ENCODE data around the gene LGR6. TPM values are rescaled to one million over a fixed set of nuclear protein-coding genes. Genes with fewer than 3 reads are reported as not detected.

The LGR6 gene
- total RNA-seq, 3 donors from 2014 or later = 2.6 to 11.3 TPM; not detected in 1

DNA sequence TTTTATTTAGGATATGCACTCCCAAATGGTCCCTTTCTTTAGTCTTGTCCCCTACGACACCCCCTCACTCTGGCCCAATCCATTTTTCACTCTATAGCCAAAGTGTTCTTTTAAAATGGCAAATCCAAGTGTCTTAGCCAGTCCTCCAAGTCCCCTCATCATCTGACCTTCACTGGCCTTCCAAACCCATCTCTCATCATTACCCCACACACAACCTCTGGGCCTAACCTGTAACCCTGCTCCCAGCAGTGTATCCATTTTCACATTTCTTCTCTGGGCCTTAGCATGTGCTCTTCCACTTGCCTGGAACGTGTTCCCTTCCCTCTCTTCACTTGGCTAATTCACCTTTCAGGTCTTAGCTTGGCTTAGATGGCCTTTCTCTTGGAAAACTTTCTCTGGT, 42.6 kb upstream of the LGR6 start:
- TF ChIP-seq, protein P1, sequence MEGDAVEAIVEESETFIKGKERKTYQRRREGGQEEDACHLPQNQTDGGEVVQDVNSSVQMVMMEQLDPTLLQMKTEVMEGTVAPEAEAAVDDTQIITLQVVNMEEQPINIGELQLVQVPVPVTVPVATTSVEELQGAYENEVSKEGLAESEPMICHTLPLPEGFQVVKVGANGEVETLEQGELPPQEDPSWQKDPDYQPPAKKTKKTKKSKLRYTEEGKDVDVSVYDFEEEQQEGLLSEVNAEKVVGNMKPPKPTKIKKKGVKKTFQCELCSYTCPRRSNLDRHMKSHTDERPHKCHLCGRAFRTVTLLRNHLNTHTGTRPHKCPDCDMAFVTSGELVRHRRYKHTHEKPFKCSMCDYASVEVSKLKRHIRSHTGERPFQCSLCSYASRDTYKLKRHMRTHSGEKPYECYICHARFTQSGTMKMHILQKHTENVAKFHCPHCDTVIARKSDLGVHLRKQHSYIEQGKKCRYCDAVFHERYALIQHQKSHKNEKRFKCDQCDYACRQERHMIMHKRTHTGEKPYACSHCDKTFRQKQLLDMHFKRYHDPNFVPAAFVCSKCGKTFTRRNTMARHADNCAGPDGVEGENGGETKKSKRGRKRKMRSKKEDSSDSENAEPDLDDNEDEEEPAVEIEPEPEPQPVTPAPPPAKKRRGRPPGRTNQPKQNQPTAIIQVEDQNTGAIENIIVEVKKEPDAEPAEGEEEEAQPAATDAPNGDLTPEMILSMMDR (IDR thresholded peaks at IDR 0.05) = no peak
- Histone ChIP-seq H3K4me3 (no peak overlapping the region), H3K9me3 (no peaks in the 10 kb centered on the region), H3K27me3 (no peaks in the 10 kb centered on the region), H3K27ac (no peak overlapping the region), H3K36me3 (no peaks in the 10 kb centered on the region), H3K4me1 (no peaks in the 10 kb centered on the region)
- intact Hi-C loops (cut with DNase I; ENCODE audit: low total_unique reads) = no loop called here
- DNase-seq (ENCODE audit: low spot score in 2 of 2) = no peak

DNA sequence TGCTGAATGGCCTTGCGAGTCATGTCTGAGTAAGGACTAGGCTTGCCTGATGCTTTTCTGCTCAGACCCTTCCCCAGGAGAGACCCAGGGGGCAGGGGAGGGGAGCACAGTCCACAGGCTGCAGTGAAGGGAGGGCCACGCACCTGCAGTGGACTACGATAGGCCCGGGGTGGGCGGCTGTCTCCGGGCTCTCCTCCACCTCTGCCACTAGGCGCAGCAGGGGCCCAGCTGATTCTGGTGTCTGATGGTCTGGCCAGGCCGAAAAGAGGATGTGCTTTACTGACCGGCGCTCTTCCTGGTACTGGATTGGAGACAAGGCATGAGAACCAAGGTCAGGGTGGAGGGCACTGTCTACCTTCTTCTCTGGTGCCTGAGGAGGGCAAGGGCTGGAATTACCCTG, 41.2 kb upstream of the LGR6 start:
- intact Hi-C loops (cut with DNase I; ENCODE audit: low total_unique reads) = no loop called here
- Histone ChIP-seq H3K27me3 (no peaks in the 10 kb centered on the region), H3K4me1 (no peaks in the 10 kb centered on the region), H3K36me3 (no peaks in the 10 kb centered on the region), H3K9me3 (no peaks in the 10 kb centered on the region), H3K4me3 (no peak overlapping the region), H3K27ac (no peak overlapping the region)
- no peak for TF ChIP-seq POLR2AphosphoS5 (IDR thresholded peaks at IDR 0.05)
- TF ChIP-seq, protein P1 (IDR thresholded peaks at IDR 0.05) = no peak
- no peak for TF ChIP-seq POLR2A (IDR thresholded peaks at IDR 0.05)
- DNase-seq (ENCODE audit: low spot score in 2 of 2) = no peak

DNA sequence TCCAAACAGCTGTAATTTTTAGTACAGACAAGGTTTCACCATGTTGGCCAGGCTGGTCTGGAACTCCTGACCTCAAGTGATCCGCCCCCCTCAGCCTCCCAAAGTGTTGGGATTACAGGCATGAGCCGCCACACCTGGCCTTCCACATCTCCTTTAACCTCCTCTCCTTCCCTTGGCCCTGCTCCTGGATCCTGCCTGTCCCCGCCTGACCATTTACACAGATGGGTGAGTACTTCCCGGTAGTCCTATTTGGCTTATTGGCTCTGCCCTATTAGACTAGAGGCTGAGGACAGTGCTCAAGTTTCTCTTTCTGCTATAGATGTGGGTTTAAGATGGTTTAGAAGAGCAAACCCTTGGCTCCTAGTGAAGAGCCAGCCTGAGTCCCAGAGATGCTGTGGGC, 40.3 kb upstream of the LGR6 start:
- intact Hi-C loops (cut with DNase I; ENCODE audit: low total_unique reads) = no loop called here
- H3K27me3 ChIP-seq = no peaks in the 10 kb centered on the region
- no peaks in the 10 kb centered on the region for H3K4me1 ChIP-seq
- DNase-seq (ENCODE audit: low spot score in 2 of 2) = no peak
- no peaks in the 10 kb centered on the region for H3K36me3 ChIP-seq
- H3K27ac ChIP-seq = no peak overlapping the region
- H3K4me3 ChIP-seq = no peak overlapping the region
- TF ChIP-seq POLR2AphosphoS5 (IDR thresholded peaks at IDR 0.05) (no peak), POLR2A (IDR thresholded peaks at IDR 0.05) (no peak)
- TF ChIP-seq, protein P1 (IDR thresholded peaks at IDR 0.05) = no peak
- no peaks in the 10 kb centered on the region for H3K9me3 ChIP-seq

DNA sequence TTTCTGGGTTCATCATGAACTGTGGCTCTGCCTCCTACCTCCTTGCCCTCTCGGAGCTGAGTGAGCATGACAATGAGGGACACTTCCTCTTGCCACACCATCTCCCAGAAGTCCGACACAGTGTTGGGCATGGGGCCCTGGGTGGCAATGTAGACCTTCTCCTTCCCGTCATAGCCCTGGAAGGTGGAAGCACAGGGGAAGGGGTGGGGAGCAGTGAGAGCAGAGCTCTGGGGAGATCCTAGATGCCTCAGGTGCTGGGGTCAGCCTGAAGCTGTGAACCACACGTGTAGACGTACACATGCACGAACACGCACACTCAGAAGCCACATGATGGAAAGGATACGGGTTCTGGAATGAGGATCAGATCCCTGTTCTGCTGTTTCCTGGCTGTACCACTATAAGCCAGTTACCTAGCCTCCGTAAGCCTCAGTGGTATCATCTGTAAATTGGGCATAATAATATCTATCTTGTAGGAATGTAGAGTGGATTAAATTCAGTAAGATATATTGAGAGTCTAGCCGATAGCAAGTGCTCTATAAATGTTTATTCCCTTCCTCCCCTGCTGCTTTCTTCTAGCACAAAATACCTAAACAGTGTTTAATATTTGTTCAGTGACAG, 39.3 kb upstream of the LGR6 start:
- no peaks in the 10 kb centered on the region for H3K9me3 ChIP-seq
- intact Hi-C loops (cut with DNase I; ENCODE audit: low total_unique reads) = no loop called here

DNA sequence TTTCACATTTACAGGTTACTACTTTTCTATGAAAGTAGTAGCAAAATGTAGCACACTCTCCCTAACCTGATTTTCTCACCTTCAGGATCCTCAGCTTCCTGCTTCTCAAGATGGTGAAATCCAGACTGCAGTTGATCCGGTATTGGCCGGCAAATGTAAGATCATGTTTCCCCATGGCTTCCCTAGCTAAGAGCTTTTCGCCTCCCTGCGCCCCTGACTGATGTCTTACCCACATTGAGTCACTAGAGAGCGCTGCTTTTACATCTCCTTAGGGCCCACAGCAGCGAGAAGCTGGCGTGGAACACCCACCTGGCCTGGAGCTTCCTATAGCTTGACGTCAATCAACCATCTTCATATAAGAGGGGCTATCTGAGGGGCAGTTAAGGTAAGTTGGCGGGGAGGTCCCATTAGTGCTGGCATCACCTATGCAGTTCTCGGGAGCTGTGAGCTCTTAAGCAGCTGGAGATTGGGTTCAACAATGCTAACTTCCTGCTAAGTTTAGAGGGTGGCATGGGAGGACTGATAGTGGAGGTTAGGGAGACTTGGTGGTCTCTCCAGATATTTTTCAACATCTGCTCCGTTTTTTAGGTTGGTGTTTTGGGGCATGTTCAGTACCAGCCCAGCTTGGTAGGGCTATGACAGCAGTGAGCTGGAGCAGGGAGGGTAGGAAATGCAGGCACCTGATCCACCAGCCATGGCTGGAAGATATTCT, 38.7 kb upstream of the LGR6 start:
- no peak for DNase-seq (ENCODE audit: low spot score in 2 of 2)
- no peak overlapping the region for H3K27ac ChIP-seq
- intact Hi-C loops (cut with DNase I; ENCODE audit: low total_unique reads) = no loop called here
- no peaks in the 10 kb centered on the region for H3K4me1 ChIP-seq
- H3K36me3 ChIP-seq = no peaks in the 10 kb centered on the region
- TF ChIP-seq POLR2A (IDR thresholded peaks at IDR 0.05) = no peak
- TF ChIP-seq POLR2AphosphoS5 (IDR thresholded peaks at IDR 0.05) = no peak
- TF ChIP-seq, protein P1 (IDR thresholded peaks at IDR 0.05) = peak in 1 of 3 donors; percentile 7
- no peak overlapping the region for H3K4me3 ChIP-seq
- no peaks in the 10 kb centered on the region for H3K27me3 ChIP-seq
- no peaks in the 10 kb centered on the region for H3K9me3 ChIP-seq

More for the DNA sequence above, 39.3 kb upstream of the LGR6 start:
- H3K27ac ChIP-seq = no peak overlapping the region
- no peak for DNase-seq (ENCODE audit: low spot score in 2 of 2)
- no peak overlapping the region for H3K4me3 ChIP-seq
- TF ChIP-seq, protein P1 (IDR thresholded peaks at IDR 0.05) = no peak
- TF ChIP-seq POLR2A (IDR thresholded peaks at IDR 0.05) (no peak), POLR2AphosphoS5 (IDR thresholded peaks at IDR 0.05) (no peak)
- no peaks in the 10 kb centered on the region for H3K36me3 ChIP-seq
- no peaks in the 10 kb centered on the region for H3K27me3 ChIP-seq
- no peaks in the 10 kb centered on the region for H3K4me1 ChIP-seq

All from breast epithelium (tissue), 4 donors.